K562 (cell line): ENCODE data around the gene SLC4A2. TPM values are rescaled to one million over a fixed set of nuclear protein-coding genes. Genes with fewer than 3 reads are reported as not detected.

Source experiments
- ATF1 ChIP-seq, 2 experiments: fragments of 450-650 bp in 1 of 2; IDR thresholded peaks; 2 replicates each; pipeline ENCODE4 v1.6.1; 2016; ENCODE audit warnings: missing compliant biosample characterization in 1 of 2, missing genetic modification characterization in 1 of 2
- BDP1 ChIP-seq: IDR thresholded peaks from 3 replicates; pipeline ENCODE4 v1.6.1; 2011; ENCODE audit not compliant: insufficient read length, insufficient read depth
- BMI1 ChIP-seq: fragments of 150-350 bp; IDR thresholded peaks from 2 replicates; pipeline ENCODE4 v1.6.1; 2014; ENCODE audit warnings: low read length
- CREM ChIP-seq: IDR thresholded peaks from 2 replicates; pipeline ENCODE4 v1.6.1; 2014; ENCODE audit warnings: antibody characterized with exemption, low read depth
- DEAF1 ChIP-seq: fragments of 450-650 bp; formaldehyde crosslinking; IDR thresholded peaks from 2 replicates; pipeline ENCODE4 v1.4.0; 2020; ENCODE audit warnings: mild to moderate bottlenecking, moderate library complexity
- FOXO4 ChIP-seq: fragments of 450-650 bp; formaldehyde crosslinking; IDR thresholded peaks from 2 replicates; pipeline ENCODE4 v1.4.0; 2020; ENCODE audit warnings: mild to moderate bottlenecking, moderate library complexity
- HDAC3 ChIP-seq: fragments of 450-650 bp; IDR thresholded peaks from 2 replicates; pipeline ENCODE4 v1.6.1; 2018; ENCODE audit warnings: borderline replicate concordance, mild to moderate bottlenecking, moderate library complexity; ENCODE audit not compliant: partially characterized antibody
- HDGF ChIP-seq: fragments of 450-650 bp; IDR thresholded peaks from 2 replicates; pipeline ENCODE4 v1.6.1; 2016
- PHF21A ChIP-seq: fragments of 450-650 bp; IDR thresholded peaks from 2 replicates; pipeline ENCODE4 v1.6.1; 2017; ENCODE audit warnings: low read depth, borderline replicate concordance
- RAD21 ChIP-seq, 2 experiments: fragments of 250-450 bp in 1 of 2; fragments of 450-650 bp in 1 of 2; sonication (Bioruptor Pico) in 1 of 2; formaldehyde crosslinking in 1 of 2; IDR thresholded peaks in 1 of 2; conservative IDR thresholded peaks in 1 of 2; 2 replicates each; pipeline versions ENCODE4 v1.4.0 to v1.8.0; 2020 to 2022; ENCODE audit warnings: mild to moderate bottlenecking in 2 of 2, moderate library complexity in 1 of 2
- RBM34 ChIP-seq: fragments of 200-400 bp; formaldehyde crosslinking; IDR thresholded peaks from 2 replicates; pipeline ENCODE4 v1.6.1; 2018; ENCODE audit warnings: low read length, borderline replicate concordance; ENCODE audit not compliant: insufficient read depth
- SRSF9 ChIP-seq: fragments of 200-400 bp; formaldehyde crosslinking; IDR thresholded peaks from 2 replicates; pipeline ENCODE4 v1.6.1; 2017; ENCODE audit warnings: low read depth, low read length, borderline replicate concordance
- TRIM25 ChIP-seq: fragments of 450-650 bp; IDR thresholded peaks from 2 replicates; pipeline ENCODE4 v1.7.0; 2016; ENCODE audit warnings: borderline replicate concordance
- ZC3H11A ChIP-seq: IDR thresholded peaks from 2 replicates; pipeline ENCODE4 v1.6.1; 2012; ENCODE audit warnings: low read depth, low read length, improper control_type of control experiment
- ZEB2 ChIP-seq: fragments of 450-650 bp; IDR thresholded peaks from 2 replicates; pipeline ENCODE4 v1.6.1; 2016
- ZNF143 ChIP-seq: sonication (generic); formaldehyde crosslinking; IDR thresholded peaks from 2 replicates; pipeline ENCODE4 v1.9.0; 2022; ENCODE audit warnings: mild to moderate bottlenecking, missing genetic modification reagents
- ZNF197 ChIP-seq: fragments of 200-800 bp; sonication (Bioruptor generic); IDR thresholded peaks from 2 replicates; pipeline ENCODE4 v1.6.1; 2016; ENCODE audit warnings: low read depth, missing genetic modification characterization, missing compliant biosample characterization
- ZNF23 ChIP-seq: fragments of 250-450 bp; sonication (Bioruptor Pico); IDR thresholded peaks from 2 replicates; pipeline ENCODE4 v1.4.0; 2020; ENCODE audit warnings: mild to moderate bottlenecking
- ZNF408 ChIP-seq: fragments of 250-450 bp; sonication (Bioruptor Pico); IDR thresholded peaks from 2 replicates; pipeline ENCODE4 v1.4.0; 2020; ENCODE audit warnings: low read depth, mild to moderate bottlenecking, moderate library complexity
- ZNF512 ChIP-seq: IDR thresholded peaks from 2 replicates; pipeline ENCODE4 v1.6.1; 2016; ENCODE audit warnings: missing genetic modification characterization, missing compliant biosample characterization
- ZNF778 ChIP-seq: fragments of 450-650 bp; formaldehyde crosslinking; IDR thresholded peaks from 2 replicates; pipeline ENCODE4 v1.4.0; 2020; ENCODE audit warnings: mild to moderate bottlenecking, moderate library complexity
- polyA plus RNA-seq, 8 experiments: library from polyadenylated mRNA; depleted of rRNA in 4 of 8; stranded (reverse) in 5 of 8; unstranded in 3 of 8; fragments of >200 nt; fragmentation: Nextera tagmentation in 2 of 8; fragmentation: Illumina TruSeq in 1 of 8; extraction: Ambion mirVana in 2 of 8; extraction: Trizol in 1 of 8; gene quantifications; 2 replicates each; pipeline versions ENCODE4 v1.2.1 to v1.2.3, GENCODE V29; 2011 to 2014; ENCODE audit warnings: inconsistent platforms in 1 of 8, missing spikeins in 1 of 8
- total RNA-seq, 7 experiments: library from RNA; depleted of rRNA in 6 of 7; stranded (reverse); fragments of >200 nt in 6 of 7; fragmentation: Illumina TruSeq in 2 of 7; extraction: Trizol in 2 of 7; gene quantifications; 2 replicates each; pipeline versions ENCODE4 v1.2.1 to v1.2.3, GENCODE V29; 2011 to 2021; ENCODE audit warnings: low replicate concordance in 1 of 7
- TF ChIP-seq, protein P1 (sequence below): fragments of 250-450 bp; sonication (Bioruptor Pico); IDR thresholded peaks from 2 replicates; pipeline ENCODE4 v1.5.0; 2021

The SLC4A2 gene
- total and polyA plus RNA-seq, 9 of the 15 experiments (the other 6 are each of a cell fraction or from before 2014, with no cell fraction given), result 11.4 to 375 (median 130) TPM

- TF ChIP-seq DEAF1 (CRISPR knock-in tag), result no peak
- 0 out of 2 replicates have a peak, but pooled peaks have one; percentile 66 for TF ChIP-seq PHF21A
- no peak for TF ChIP-seq ATF1 (CRISPR knock-in tag; IDR thresholded peaks at IDR 0.05)
- TF ChIP-seq ATF1 (tag; IDR thresholded peaks at IDR 0.05), result peak; percentile 48
- no peak for TF ChIP-seq ZNF512
- no peak; the same call in 1 of the 2 replicates for TF ChIP-seq ZNF197 (CRISPR knock-in tag)
- no peak for TF ChIP-seq ZNF778 (CRISPR knock-in tag)
- TF ChIP-seq SRSF9, result no peak
- no peak for TF ChIP-seq BDP1
- TF ChIP-seq HDGF, result peak; percentile 35
- TF ChIP-seq, protein P1, sequence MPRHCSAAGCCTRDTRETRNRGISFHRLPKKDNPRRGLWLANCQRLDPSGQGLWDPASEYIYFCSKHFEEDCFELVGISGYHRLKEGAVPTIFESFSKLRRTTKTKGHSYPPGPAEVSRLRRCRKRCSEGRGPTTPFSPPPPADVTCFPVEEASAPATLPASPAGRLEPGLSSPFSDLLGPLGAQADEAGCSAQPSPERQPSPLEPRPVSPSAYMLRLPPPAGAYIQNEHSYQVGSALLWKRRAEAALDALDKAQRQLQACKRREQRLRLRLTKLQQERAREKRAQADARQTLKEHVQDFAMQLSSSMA (CRISPR knock-in tag), result no peak
- no peak for TF ChIP-seq BMI1
- TF ChIP-seq RAD21 (CRISPR knock-in tag; conservative IDR thresholded peaks at IDR 0.05 in 1 of 2, IDR thresholded peaks at IDR 0.05 in 1 of 2), result no peak
- TF ChIP-seq ZNF143 (CRISPR knock-in tag), result no peak
- no peak for TF ChIP-seq ZNF23 (CRISPR knock-in tag)
- no peak for TF ChIP-seq HDAC3
- TF ChIP-seq CREM, result peak; percentile 25; the same call in 1 of the 2 replicates
- TF ChIP-seq ZEB2, result no peak
- TF ChIP-seq ZC3H11A, result no peak
- no peak for TF ChIP-seq ZNF408 (CRISPR knock-in tag)
- 0 out of 2 replicates have a peak, but pooled peaks have one; percentile 15 for TF ChIP-seq FOXO4
- TF ChIP-seq RBM34, result no peak
- no peak for TF ChIP-seq TRIM25
Measured at GRCh38 chr7:151010307-151011096, 48.9 kb upstream of the SLC4A2 start (continued).
